HepG2 (cell line): ENCODE results near the gene ANKRD52. TPM values are rescaled to one million over a fixed set of nuclear protein-coding genes. Genes with fewer than 3 reads are reported as not detected.

Experiments used
- FOXP1 ChIP-seq, 2 experiments: fragments of 450-650 bp in 1 of 2; IDR thresholded peaks; 2 replicates each; pipeline ENCODE4 v1.6.1; 2017 to 2018; ENCODE audit warnings: antibody characterized with exemption in 1 of 2
- HCFC1 ChIP-seq: fragments of 150-350 bp; IDR thresholded peaks from 2 replicates; pipeline ENCODE4 v1.6.1; 2014; ENCODE audit warnings: low read depth, low read length
- IRF2 ChIP-seq: IDR thresholded peaks from 2 replicates; pipeline ENCODE4 v1.6.1; 2018; ENCODE audit warnings: missing genetic modification reagents, missing compliant biosample characterization
- KAT8 ChIP-seq: IDR thresholded peaks from 2 replicates; pipeline ENCODE4 v1.6.1; 2016; ENCODE audit warnings: missing genetic modification reagents, missing compliant biosample characterization
- RFX5 ChIP-seq: IDR thresholded peaks from 2 replicates; pipeline ENCODE4 v1.6.1; 2011; ENCODE audit warnings: low read depth, low read length, improper control_type of control experiment
- RFXANK ChIP-seq: IDR thresholded peaks from 2 replicates; pipeline ENCODE4 v1.6.1; 2016
- WIZ ChIP-seq: sonication (generic); formaldehyde crosslinking; IDR thresholded peaks from 2 replicates; pipeline ENCODE4 v1.5.1; 2020; ENCODE audit warnings: mild to moderate bottlenecking, missing genetic modification reagents
- YEATS2 ChIP-seq: sonication (generic); formaldehyde crosslinking; IDR thresholded peaks from 2 replicates; pipeline ENCODE4 v1.4.0; 2020; ENCODE audit warnings: missing genetic modification reagents, borderline replicate concordance
- ZNF121 ChIP-seq: sonication (generic); formaldehyde crosslinking; IDR thresholded peaks from 2 replicates; pipeline ENCODE4 v1.5.0; 2020; ENCODE audit warnings: mild to moderate bottlenecking, missing genetic modification reagents
- ZNF180 ChIP-seq: sonication (generic); formaldehyde crosslinking; IDR thresholded peaks from 2 replicates; pipeline ENCODE4 v1.4.0; 2020; ENCODE audit warnings: low read depth, missing genetic modification reagents, borderline replicate concordance
- ZNF468 ChIP-seq: sonication (generic); formaldehyde crosslinking; IDR thresholded peaks from 2 replicates; pipeline ENCODE4 v1.8.0; 2022; ENCODE audit warnings: mild to moderate bottlenecking, moderate library complexity, missing genetic modification reagents
- ZNF7 ChIP-seq: IDR thresholded peaks from 2 replicates; pipeline ENCODE4 v1.6.1; 2016; ENCODE audit warnings: missing biosample characterization, missing genetic modification reagents
- ZNF703 ChIP-seq: sonication (generic); formaldehyde crosslinking; IDR thresholded peaks from 2 replicates; pipeline ENCODE4 v1.5.1; 2020; ENCODE audit warnings: missing genetic modification reagents, mild to moderate bottlenecking, moderate library complexity, borderline replicate concordance
- ZNF713 ChIP-seq: sonication (generic); formaldehyde crosslinking; IDR thresholded peaks from 2 replicates; pipeline ENCODE4 v1.4.0; 2020; ENCODE audit warnings: mild to moderate bottlenecking, missing genetic modification reagents
- ZSCAN9 ChIP-seq: IDR thresholded peaks from 2 replicates; pipeline ENCODE4 v1.6.1; 2016; ENCODE audit warnings: borderline replicate concordance
- polyA plus RNA-seq, 8 experiments: library from polyadenylated mRNA; depleted of rRNA in 3 of 8; stranded (reverse) in 7 of 8; unstranded in 1 of 8; fragments of >200 nt; fragmentation: Illumina TruSeq in 4 of 8; extraction: Trizol in 4 of 8; gene quantifications; 2 replicates each; pipeline versions ENCODE4 v1.2.1 to v1.2.3, GENCODE V29; 2011 to 2016; ENCODE audit warnings: low read depth in 4 of 8, missing spikeins in 1 of 8, mixed read lengths in 1 of 8; ENCODE audit not compliant: insufficient read depth in 1 of 8
- total RNA-seq, 5 experiments: library from RNA; depleted of rRNA; stranded (reverse); fragments of >200 nt; fragmentation: Illumina TruSeq; extraction: Trizol; gene quantifications; 2 replicates each; pipeline ENCODE4 v1.2.3, GENCODE V29; 2016; ENCODE audit warnings: low read depth in 1 of 5
- TF ChIP-seq, protein P1 (sequence below): sonication (generic); formaldehyde crosslinking; IDR thresholded peaks from 2 replicates; pipeline ENCODE4 v1.4.0; 2020; ENCODE audit warnings: mild to moderate bottlenecking, missing genetic modification reagents
- TF ChIP-seq, protein P2 (sequence below): sonication (generic); formaldehyde crosslinking; IDR thresholded peaks from 2 replicates; pipeline ENCODE4 v1.5.0; 2020; ENCODE audit warnings: missing genetic modification reagents, mild to moderate bottlenecking, borderline replicate concordance
- TF ChIP-seq, protein P3 (sequence below): sonication (generic); formaldehyde crosslinking; IDR thresholded peaks from 2 replicates; pipeline ENCODE4 v1.5.0; 2020; ENCODE audit warnings: missing genetic modification reagents
- TF ChIP-seq, protein P4 (sequence below): sonication (generic); formaldehyde crosslinking; IDR thresholded peaks from 2 replicates; pipeline ENCODE4; 2020; ENCODE audit warnings: missing genetic modification reagents, mild to moderate bottlenecking, borderline replicate concordance
- TF ChIP-seq, protein P5 (sequence below): sonication (generic); formaldehyde crosslinking; IDR thresholded peaks from 2 replicates; pipeline ENCODE4 v1.8.1; 2023; ENCODE audit warnings: mild to moderate bottlenecking, missing genetic modification reagents

Gene ANKRD52
- total and polyA plus RNA-seq, 2 of the 13 experiments (the other 11 are each of a cell fraction or from before 2014, with no cell fraction given), result 7.8 to 9.2 TPM

DNA sequence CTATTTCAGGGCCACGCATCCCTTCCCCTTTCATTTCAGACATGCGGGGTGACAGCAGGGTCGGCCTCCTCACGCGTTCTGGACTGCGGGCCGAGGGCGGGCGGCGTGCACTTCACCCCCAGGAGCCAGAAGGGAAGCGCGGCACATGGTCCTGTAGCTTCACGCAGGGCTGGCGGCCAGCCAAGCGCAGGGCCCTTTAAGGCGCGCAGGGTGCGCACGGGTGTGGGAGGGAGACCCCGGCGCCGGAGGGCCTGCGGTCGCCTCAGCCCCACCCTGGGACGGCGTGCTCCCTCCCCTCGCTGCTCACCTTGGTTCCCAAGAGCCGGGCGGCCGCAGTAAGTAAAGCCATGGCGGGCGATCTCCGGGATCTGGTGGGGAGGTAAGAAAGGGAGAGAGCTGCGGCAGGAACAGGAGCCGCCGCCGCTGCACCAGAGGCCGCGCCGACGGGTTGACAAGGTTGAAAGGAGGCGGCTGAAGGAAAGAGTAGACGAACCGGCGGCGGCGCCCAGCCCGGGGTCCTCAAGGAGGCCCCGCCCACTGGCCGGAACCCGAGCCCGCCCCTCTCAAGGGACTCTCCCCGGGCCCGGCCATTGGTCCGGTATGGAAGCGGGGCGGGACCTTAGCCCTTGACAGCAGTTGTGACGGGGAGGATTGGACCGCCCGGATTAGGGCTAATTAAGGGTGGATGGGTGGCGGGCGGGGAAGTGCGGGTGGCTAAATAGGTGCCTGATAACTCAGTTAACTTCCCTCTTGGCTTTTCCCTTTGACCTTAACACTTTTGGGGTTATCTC is 41.9 kb upstream of the ANKRD52 start, which contains the start of gene CS (continued):
- TF ChIP-seq ZNF121 (no peak), ZNF180 (CRISPR knock-in tag) (no peak), ZNF703 (no peak; the same call in 1 of the 2 replicates), IRF2 (CRISPR knock-in tag) (no peak), ZNF468 (0 out of 2 replicates have a peak, but pooled peaks have one; percentile 74), FOXP1 (IDR thresholded peaks at IDR 0.05) (no peak), FOXP1 (CRISPR knock-in tag; IDR thresholded peaks at IDR 0.05) (no peak; the same call in 1 of the 2 replicates), ZNF7 (CRISPR knock-in tag) (no peak), HCFC1 (no peak), RFXANK (CRISPR knock-in tag) (no peak), KAT8 (CRISPR knock-in tag) (peak; percentile 36), WIZ (0 out of 2 replicates have a peak, but pooled peaks have one; percentile 55), ZSCAN9 (CRISPR knock-in tag) (no peak; the same call in 1 of the 2 replicates), ZNF713 (no peak), RFX5 (no peak), YEATS2 (CRISPR knock-in tag) (no peak)
- TF ChIP-seq, protein P1, sequence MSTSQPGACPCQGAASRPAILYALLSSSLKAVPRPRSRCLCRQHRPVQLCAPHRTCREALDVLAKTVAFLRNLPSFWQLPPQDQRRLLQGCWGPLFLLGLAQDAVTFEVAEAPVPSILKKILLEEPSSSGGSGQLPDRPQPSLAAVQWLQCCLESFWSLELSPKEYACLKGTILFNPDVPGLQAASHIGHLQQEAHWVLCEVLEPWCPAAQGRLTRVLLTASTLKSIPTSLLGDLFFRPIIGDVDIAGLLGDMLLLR (CRISPR knock-in tag), result peak; percentile 80
- TF ChIP-seq, protein P2, sequence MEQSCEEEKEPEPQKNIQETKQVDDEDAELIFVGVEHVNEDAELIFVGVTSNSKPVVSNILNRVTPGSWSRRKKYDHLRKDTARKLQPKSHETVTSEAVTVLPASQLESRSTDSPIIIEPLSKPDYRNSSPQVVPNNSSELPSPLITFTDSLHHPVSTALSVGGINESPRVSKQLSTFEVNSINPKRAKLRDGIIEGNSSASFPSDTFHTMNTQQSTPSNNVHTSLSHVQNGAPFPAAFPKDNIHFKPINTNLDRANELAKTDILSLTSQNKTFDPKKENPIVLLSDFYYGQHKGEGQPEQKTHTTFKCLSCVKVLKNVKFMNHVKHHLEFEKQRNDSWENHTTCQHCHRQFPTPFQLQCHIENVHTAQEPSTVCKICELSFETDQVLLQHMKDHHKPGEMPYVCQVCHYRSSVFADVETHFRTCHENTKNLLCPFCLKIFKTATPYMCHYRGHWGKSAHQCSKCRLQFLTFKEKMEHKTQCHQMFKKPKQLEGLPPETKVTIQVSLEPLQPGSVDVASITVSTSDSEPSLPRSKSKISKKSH (CRISPR knock-in tag), result 0 out of 2 replicates have a peak, but pooled peaks have one; percentile 30
- TF ChIP-seq, protein P3, sequence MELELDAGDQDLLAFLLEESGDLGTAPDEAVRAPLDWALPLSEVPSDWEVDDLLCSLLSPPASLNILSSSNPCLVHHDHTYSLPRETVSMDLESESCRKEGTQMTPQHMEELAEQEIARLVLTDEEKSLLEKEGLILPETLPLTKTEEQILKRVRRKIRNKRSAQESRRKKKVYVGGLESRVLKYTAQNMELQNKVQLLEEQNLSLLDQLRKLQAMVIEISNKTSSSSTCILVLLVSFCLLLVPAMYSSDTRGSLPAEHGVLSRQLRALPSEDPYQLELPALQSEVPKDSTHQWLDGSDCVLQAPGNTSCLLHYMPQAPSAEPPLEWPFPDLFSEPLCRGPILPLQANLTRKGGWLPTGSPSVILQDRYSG (CRISPR knock-in tag), result no peak
- TF ChIP-seq, protein P4, sequence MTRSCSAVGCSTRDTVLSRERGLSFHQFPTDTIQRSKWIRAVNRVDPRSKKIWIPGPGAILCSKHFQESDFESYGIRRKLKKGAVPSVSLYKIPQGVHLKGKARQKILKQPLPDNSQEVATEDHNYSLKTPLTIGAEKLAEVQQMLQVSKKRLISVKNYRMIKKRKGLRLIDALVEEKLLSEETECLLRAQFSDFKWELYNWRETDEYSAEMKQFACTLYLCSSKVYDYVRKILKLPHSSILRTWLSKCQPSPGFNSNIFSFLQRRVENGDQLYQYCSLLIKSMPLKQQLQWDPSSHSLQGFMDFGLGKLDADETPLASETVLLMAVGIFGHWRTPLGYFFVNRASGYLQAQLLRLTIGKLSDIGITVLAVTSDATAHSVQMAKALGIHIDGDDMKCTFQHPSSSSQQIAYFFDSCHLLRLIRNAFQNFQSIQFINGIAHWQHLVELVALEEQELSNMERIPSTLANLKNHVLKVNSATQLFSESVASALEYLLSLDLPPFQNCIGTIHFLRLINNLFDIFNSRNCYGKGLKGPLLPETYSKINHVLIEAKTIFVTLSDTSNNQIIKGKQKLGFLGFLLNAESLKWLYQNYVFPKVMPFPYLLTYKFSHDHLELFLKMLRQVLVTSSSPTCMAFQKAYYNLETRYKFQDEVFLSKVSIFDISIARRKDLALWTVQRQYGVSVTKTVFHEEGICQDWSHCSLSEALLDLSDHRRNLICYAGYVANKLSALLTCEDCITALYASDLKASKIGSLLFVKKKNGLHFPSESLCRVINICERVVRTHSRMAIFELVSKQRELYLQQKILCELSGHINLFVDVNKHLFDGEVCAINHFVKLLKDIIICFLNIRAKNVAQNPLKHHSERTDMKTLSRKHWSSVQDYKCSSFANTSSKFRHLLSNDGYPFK (CRISPR knock-in tag), result peak; percentile 72; the same call in 1 of the 2 replicates
- TF ChIP-seq, protein P5, sequence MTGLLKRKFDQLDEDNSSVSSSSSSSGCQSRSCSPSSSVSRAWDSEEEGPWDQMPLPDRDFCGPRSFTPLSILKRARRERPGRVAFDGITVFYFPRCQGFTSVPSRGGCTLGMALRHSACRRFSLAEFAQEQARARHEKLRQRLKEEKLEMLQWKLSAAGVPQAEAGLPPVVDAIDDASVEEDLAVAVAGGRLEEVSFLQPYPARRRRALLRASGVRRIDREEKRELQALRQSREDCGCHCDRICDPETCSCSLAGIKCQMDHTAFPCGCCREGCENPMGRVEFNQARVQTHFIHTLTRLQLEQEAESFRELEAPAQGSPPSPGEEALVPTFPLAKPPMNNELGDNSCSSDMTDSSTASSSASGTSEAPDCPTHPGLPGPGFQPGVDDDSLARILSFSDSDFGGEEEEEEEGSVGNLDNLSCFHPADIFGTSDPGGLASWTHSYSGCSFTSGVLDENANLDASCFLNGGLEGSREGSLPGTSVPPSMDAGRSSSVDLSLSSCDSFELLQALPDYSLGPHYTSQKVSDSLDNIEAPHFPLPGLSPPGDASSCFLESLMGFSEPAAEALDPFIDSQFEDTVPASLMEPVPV (CRISPR knock-in tag), result peak; percentile 69; the same call in 1 of the 2 replicates
